ENCODE measurements around the gene NPDC1.

NPDC1 gene, protein sequence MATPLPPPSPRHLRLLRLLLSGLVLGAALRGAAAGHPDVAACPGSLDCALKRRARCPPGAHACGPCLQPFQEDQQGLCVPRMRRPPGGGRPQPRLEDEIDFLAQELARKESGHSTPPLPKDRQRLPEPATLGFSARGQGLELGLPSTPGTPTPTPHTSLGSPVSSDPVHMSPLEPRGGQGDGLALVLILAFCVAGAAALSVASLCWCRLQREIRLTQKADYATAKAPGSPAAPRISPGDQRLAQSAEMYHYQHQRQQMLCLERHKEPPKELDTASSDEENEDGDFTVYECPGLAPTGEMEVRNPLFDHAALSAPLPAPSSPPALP

DNA sequence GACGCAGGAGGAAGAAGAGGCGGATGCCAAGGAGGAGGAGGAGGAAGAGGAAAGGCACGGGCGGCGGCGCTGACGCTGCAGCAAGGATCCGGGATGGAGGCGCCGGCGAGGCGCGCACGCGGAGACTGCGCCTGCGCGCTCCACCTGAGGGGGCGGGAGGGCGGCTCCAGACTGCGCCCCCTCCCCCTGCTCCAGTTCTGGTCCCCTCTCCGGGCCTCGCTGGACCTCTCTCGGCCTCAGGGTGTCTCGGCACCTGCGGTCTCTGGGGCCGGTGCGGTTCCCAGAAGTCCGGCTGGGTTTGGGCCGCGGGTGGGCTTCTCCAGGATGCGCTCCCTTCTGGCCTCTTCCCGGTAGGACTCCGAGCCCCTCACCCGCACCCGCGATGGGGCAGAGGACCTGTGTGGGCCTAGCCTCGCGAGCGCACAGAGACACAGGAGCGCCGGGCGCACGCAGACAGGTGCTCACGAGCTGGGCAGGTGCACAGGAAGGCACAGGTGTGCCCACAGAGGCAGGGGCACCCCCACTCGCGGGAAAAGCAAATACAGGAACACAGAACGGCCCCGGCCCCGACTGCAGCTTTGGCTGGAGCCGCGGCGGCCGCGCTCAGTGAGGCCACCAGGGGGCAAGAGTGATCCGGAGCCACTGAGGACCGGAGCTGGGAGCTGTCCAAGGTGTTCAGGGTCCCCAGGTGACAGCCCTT, at the start of gene NPDC1:
Gene NPDC1, minus strand, starts transcription at position 90 of the 700 bp plus-strand sequence. CDS start 188 bp downstream, outside the sequence.
- ATAC-seq, result peak; percentile 72 to 87

DNA sequence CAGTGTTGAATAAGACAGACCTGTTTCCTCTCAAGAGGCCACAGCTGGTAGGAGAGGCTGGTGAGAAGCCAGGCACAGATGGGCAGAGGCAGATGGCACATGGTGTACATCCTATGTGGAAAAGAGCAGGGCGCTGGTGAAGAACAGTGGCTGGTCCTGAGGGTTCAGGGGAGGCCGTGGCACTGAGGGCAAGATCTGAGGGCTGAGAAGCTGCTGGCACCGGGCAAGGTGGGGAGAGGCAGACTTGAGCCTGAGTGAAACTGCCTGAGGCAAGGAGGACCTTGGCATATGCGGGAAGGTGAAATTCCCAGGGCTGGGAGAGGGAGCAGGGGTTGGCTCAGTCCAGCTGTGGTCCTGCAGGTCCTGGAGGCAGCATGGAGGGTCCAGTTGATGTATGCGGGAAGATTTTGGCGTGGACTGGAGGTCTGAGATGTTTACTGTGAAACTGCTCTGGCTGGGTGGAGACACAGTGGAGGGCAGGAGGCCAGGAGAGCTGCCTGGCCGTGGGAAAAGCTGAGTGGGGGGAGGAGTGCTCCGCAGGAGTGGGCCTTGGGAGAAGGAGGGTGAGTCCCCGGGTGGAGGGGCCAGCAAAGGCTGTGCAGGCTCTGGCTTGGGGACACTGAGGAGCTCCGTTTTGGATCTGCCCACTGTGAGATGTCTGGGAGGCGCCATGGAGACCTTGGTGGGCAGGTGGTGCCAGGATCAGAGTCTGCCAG, 43.4 kb upstream of the NPDC1 start:
- no peak for ATAC-seq

DNA sequence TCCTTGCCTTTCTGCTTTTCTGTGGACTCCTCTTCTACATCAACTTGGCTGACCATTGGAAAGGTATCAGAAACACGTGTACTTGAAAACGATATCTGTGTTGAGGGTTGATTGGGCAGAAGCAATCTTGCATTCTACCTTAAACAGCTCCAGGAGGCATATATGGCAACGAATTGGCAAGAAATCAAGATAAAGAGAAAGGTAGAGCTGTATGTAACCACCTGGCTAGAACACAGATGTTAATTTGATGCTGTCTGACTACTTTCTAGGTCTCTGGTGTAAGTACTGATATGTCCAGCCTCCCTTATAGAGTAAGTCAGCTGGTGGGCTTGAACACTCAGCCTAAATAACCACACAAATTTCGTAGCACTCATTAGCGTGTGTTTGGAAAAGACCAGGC, 42.1 kb upstream of the NPDC1 start:
- ATAC-seq, result no peak

DNA sequence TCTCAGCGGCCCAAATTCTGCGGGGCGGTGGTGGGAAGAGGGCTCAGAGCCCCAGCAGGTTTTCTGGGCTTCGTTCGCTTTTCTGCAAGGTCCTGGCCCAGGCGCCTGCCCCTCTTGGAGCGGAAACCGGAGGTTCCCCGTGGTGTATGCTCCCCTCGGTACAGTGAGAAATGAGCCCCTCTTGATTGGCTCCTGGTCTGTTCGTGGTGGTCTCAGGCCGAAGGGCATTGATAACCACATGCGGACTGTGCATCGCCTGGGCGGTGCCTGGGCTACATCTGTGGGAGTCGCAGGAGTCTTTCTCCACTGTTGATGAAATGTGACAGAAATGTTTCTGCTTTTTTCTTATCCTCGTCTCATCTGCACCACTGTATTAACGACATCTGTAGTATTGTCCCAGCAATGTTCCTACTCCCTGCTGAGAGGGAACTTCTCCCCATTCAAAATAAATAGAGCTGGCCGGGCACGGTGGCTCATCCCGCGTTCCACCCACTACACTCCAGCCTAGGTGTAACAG, 41.5 kb upstream of the NPDC1 start:
- ATAC-seq, result no peak

DNA sequence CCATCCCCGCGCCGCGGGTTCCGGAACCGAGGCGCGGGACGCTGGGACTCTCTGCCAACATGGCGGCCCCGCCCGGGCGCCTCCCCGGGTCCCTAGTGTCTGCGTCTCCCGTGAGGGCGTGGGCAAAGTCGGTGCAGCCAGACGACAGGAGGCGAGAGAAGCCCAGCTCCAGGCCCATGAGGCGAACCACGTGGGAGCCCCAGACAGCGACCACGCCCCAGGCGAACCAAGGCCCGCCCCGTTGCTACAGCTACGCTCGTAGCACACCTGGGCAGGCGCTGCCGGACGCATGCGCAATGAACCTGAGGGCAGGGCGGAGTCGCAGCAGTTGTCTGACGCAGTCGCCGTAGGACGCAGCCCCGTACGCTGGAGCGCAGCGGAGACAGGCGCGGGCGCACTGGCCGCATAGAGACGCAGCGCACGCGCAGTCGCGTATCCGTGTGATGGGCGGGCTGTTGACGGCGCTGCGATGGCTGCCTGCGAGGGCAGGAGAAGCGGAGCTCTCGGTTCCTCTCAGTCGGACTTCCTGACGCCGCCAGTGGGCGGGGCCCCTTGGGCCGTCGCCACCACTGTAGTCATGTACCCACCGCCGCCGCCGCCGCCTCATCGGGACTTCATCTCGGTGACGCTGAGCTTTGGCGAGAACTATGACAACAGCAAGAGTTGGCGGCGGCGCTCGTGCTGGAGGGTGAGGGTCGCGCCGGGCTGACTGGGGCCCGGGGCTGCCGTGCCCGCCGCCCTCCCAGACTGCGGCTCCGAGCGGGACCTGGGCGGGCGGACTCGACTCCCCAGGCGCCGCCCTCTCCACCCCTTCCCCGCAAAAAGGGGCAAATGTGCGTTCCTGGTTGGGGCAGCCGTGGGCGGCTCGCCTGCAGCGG, 40.8 kb upstream of the NPDC1 start, which contains the start of gene MAN1B1:
Gene MAN1B1, plus strand, starts transcription at position 455 of the 878 bp plus-strand sequence. Its CDS starts 15 bp downstream, at position 470.
- ATAC-seq, result peak; percentile 84 to 86

DNA sequence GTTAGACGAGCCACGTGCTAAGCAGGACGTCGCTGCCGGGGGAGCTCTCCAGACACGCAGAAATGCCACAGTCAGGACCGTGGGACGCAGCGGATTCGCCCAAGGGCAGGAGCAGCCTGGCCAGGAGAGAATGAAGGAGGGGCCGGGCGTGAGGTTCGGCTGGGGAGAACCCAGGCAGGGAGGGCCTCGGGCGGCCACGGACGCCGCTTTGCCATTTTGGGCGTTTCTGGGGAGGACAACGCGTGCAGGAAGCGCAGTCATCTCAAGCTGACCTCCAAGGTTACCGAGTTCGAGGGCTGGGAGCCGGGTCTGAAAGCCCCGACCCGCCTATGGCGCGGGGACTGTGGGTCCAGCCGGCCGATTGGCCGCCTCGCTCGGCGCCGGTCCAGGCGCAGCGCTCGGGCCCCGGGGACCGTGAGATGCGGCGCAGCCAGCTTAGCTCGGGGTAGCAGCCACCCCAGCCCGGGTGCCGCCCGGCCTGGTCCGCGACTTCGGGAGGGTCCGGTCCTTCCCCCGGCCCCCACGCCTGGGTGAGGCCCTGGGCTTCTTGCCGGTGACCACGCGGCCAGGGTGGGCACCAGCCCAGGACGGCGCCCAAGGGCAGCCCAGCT, 40.0 kb upstream of the NPDC1 start:
- peak; percentile 0 to 1 for ATAC-seq

DNA sequence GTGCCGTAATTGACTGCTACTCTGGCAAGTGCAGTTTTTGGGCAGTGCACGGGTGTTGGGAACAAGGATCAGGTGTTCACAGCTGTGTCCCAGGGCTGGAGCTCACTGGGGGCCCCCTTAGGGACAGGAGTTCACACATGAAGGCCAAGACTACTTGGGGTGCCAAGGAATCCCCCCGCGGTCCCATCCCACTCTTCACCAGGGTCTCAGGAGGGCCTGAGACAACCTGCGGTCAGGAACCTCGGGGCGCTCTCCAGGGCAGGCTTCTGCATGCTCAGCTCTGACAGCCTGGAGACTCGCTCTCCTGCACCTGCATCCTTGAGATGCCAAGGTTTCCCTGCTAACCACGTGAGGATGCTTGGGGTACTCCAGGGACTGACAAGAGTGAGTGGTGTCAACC, 38.5 kb upstream of the NPDC1 start:
- ATAC-seq, result no peak

DNA sequence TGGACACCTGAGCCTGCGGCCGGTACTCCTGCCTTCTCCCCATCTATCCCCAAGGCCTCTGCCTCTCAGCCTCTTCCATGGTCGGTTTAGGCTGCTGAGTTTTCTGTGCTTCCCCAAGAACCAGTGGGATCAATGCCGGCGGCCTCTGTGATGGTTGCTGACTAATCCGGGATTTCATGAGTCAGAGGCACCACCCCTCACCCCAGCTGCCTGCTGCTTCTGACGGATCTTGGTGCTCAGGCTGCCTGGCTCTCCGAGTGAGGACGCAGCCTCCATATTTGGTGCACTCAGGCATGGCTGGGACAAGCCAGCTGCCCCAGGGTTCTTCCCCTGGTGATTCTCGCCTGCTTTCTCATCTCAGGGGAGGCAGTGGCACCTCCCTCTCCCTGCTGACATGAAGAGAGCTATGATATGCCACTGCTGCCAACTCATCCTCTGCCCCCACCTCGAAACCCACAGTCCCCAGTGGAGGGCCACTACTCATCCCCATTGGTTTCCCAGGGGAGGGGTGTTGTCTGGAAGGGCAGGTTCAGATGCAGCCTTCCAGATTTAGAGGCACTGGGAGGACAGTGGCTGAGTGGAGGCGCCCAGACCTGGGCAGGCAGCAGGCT, 37.5 kb upstream of the NPDC1 start:
- no peak for ATAC-seq

DNA sequence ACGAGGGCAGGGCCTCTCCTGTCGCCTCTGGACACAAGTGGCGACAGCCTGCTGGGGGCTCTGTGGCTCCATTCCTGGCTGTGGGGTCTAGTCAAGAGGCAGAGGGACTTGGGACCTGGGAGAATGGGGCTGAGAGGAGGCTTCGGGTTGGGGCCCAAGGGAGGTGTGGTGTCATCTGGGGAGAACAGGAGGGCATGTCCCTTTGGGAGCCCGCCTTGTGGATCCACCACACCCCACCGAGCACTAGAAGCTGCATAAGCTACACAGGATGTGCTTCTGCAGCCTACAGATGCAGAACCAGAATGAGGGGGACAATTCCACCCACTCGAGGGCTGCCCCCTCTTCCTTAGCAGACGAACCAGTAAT, 36.9 kb upstream of the NPDC1 start:
- no peak for ATAC-seq

DNA sequence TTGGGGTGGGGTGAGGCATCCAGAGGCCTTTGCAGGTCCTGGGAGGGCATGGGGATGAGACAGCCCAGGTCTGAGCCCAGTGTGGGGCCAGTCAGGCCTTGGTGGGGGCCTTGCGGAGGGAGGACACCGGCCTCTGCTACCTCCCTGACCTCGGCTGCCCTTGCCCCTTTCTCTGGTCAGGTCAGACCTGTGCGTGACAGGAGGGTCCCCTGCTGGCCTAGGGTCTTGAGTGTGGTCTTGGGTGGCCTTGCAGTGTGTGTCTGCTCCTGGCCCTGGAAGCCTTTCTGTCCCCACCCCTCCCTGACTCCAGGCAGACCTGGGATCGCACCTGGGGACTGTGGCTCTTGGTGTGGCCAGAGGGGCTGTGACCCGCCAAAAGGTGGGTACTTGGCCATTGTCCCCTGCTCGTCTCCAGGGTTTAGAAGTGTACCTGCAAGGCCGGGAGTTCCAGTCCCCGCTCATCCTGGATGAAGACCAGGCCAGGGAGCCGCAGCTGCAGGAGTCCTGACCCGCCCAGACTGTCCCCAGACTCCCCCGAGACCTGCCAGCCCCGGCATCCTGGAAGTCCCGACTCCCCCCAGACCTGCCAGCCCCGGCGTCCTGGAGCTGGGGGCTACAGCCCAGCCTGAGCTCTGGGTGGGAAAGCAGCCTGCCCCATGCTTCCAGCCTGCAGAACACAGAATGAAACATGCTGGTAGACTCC, 36.4 kb upstream of the NPDC1 start:
- no peak for ATAC-seq

DNA sequence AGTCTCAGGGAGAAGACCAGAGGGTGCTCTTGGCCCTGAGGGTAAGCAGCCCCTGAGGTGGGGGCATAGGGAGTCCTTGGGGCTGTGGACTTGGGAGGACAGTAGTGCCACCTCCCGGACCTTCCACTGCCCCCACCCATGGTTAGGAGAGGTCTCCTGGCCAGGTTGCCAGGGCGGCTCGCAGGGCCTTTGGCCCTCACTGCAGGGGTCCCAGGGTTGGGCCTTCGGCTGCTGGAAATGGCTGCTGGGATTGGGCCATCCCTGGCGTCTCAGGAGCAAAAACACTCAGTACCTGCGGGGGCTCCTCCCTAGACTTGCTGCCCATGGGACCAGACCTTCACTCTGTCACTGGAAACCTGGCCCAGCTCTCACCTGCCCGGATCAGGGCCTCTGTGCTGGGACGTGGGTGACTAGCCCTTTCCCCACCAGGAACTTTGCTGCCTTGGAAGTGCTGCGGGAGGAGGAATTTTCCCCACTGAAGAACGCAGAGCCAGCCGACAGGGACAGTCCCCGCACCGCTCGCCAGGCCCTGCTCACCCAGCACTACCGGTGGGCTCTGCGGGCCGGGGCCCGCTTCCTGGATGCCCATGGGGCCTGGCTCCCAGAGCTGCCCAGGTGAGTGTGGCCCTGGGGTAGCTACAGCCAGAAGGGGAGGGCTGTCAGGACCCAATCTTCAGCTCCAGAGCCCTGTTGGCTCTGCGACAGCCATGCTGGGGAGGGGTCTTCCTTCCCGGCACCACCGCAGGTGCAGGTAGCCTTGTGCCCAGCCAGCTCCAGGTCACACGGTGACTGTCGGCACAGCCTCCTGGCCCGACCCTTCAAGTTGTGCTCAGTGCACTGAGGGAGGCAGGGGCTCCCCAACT, 34.5 kb upstream of the NPDC1 start:
- no peak for ATAC-seq

DNA sequence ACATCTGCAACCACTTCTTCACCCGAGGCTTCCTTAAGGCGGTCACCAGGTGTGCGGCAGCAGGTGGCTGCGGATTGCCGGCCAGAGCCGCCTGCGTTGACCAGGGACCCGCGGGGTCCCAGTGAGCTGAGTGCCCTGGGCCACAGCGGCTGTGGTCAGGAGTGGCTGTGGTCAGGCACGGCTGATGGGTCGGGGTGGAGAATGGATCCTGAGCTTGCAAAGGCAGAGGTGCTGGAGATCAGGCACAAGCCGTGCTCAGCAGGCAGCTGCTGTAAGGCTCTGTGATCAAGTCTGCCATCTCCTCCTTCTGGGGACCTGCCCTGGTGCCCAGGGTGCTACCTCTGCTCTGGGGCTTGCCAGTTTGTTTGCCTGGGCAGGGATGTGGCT, 33.4 kb upstream of the NPDC1 start:
- no peak for ATAC-seq

DNA sequence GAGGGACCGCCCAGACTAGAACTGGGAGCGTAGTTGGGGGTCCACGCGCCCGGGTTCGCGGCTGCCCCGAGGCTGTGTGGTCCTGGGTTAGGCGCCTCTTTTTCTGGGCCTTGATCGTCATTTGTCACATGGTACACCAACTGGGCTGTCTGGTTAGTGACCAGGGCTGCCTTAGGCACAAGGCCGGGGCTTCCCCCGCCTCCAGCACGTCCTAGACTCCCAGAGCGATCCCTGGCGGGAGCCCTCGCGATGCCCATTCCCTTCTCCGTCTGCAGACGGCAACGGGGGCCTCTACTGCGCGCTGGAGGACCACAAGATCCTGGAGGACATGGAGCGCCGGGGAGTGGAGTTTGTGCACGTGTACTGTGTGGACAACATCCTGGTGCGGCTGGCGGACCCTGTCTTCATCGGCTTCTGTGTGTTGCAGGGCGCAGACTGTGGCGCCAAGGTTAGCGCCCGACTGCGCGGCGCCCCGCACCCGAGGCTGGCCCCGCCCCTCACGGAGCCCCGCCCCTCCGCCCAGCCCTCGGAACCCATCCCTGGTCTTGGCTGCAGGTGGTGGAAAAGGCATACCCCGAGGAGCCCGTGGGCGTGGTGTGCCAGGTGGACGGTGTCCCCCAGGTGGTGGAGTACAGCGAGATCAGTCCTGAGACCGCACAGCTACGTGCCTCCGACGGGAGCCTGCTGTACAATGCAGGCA, 32.9 kb upstream of the NPDC1 start:
- ATAC-seq, result no peak

DNA sequence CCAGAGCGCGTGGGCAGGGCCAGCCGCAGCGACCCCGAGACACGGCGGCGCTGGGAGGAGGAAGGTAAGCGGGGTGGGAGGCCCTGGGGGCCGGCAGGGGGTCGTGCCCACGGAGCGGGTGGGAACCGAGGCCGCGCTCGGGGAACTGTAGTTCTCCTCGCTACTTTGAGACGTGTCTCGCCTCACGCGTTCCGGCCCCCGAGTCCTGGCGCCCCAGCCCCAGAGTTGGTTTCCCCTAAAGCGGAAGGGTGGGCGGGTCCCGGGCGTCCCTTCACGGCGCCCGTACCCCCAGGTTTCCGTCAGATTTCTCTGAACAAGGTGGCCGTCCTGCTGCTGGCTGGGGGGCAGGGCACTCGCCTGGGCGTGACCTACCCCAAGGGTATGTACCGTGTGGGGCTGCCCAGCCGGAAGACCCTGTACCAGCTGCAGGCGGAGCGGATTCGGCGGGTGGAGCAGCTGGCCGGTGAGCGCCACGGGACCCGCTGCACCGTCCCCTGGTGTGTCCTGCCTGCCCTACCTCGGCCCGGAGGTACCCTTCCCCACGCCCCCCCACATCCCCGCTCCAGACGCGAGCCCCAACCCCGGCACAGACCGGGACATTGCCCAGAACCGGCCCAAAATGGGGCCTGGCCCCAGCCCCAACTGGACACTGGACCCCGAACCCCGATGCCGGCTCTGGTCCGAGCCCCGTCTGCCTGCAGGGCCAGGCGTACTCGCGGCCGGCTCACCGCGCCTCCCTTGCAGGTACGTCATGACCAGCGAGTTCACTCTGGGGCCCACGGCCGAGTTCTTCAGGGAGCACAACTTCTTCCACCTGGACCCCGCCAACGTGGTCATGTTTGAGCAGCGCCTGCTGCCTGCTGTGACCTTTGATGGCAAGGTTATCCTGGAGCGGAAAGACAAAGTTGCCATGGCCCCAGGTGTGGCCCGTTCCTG, 32.0 kb upstream of the NPDC1 start:
- ATAC-seq, result peak; percentile 14 to 33

DNA sequence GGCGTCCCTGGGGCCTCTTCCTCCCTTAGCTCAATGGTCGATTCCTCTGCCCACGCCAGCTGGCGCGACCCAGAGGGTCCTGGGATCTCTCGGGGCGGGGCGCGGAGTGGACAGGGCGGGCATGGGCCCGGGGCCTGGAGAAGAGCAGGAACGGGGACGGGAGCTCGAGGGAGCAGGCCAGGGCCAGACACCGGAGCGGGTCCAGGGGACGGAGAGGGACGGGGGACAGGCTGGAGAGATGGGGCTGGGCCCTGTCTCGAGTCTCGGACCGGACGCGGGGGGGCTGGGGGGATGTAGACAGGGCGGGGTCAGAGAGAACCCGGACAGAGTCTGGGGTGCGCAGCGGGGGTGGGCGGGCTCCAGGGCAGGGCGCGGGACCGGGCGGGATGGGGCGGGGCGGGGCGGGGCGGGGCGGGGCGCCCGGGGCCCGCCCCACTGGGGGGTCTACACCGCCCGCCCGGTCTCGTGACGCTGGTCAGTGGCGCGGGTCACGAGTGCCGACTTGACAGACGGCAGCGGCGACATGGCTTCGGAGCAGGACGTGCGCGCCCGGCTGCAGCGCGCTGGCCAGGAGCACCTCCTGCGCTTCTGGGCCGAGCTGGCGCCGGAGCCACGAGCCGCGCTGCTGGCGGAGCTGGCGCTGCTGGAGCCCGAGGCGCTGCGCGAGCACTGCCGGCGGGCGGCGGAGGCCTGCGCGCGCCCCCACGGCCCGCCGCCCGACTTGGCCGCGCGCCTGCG, 31.2 kb upstream of the NPDC1 start, which contains the start of gene UAP1L1:
Gene UAP1L1, plus strand, starts transcription at position 508 of the 738 bp plus-strand sequence. Its CDS starts 16 bp downstream, at position 524.
- peak; percentile 69 to 76 for ATAC-seq

DNA sequence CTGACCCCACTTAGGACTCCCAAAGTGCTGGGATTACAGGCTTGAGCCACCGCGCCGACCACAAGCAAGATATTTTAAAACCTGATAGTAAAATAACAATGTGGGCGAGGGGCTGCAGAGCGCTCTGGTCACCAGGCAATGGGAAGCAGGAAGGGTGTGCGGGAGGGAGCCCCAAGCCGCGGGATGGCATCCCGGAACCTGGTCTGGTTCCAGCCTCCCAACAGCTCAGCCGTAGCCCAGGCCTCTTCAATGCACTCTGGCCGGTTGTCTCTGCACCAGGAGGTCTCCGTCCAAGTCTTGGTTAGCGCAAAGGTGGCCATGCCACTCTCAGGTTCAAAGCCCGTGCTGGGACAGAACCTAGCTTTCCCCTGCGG, 30.6 kb upstream of the NPDC1 start:
- ATAC-seq, result no peak

DNA sequence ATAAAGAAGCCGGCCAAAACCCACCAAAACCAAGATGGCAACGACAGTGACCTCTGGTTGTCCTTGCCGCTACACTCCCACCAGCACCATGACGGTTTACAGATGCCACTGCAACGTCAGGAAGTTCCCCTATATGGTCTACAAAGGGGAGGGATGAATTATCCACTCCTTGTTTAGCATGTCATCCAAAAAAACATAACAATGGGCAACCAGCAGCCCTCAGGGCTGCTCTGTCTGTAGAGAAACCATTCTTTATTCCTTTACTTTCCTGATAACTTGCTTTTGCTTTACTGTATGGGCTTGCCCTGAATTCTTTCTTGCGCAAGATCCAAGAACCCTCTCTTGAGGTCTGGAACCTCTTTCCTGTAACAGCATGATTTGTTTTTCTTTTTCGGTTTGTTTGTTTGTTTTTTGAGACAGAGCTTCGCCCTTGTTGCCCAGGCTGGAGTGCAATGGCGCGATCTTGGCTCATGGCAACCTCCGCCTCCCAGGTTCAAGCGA, 29.3 kb upstream of the NPDC1 start:
- no peak for ATAC-seq

Data from activated CD4-positive, CD25-positive, alpha-beta regulatory T cell treated with anti-CD3 and anti-CD28 coated beads, Interleukin-2, amount 50 U/mL, for 24 hours (primary cell).